HCT116 (cell line): ENCODE measurements around the gene SHISAL2A. TPM values are rescaled to one million over a fixed set of nuclear protein-coding genes. Genes with fewer than 3 reads are reported as not detected.
A peak's percentile ranks its signal among the peaks of the same experiment; 100 is the strongest.

Source experiments
- ATAC-seq: fragments of 200-7000 bp; cut with Tn5 transposase; 2 replicates; pipeline ENCODE4 v1.9.1; 2020; ENCODE audit warnings: mild to moderate bottlenecking, moderate library complexity
- BruUV-seq: library from RNA; stranded (reverse); fragments of 400-500 nt; replicated peaks from 2 replicates; lab custom pipeline; 2021; lab: Mats Ljungman, UMichigan
- CTCF ChIA-PET: fragments of 300-600 bp; sonication (Branson Sonifier 250); formaldehyde crosslinking; loops from one replicate; lab custom pipeline; 2021; ENCODE audit warnings: antibody characterized with exemption; lab: Charles Lee
- POLR2A ChIA-PET: fragments of 300-600, 350-600 bp; sonication (Branson Sonifier 250); formaldehyde crosslinking; loops from one replicate; lab custom pipeline; 2021; ENCODE audit warnings: antibody characterized with exemption; lab: Charles Lee
- RAD21 ChIA-PET, 2 experiments: fragments of 300-600 bp; sonication (Branson Sonifier 250); formaldehyde crosslinking; loops; one replicate each; lab custom pipeline; 2023; ENCODE audit warnings: low total read pairs in 2 of 2; ENCODE audit not compliant: uncharacterized antibody in 2 of 2, unreplicated experiment in 2 of 2, low non-redundant PET in 1 of 2; lab: Charles Lee
- DNase-seq: peaks from one replicate; pipeline ENCODE4 v3.0.0-alpha.2; 2010; ENCODE audit warnings: low read depth, low spot score
- H2AFZ ChIP-seq: fragments of 200-600 bp; shearing (Covaris generic), sonication (generic); 2 replicates; pipeline ENCODE4 v1.6.1; 2017; ENCODE audit warnings: low read depth, mixed run types, mixed read lengths, antibody characterized with exemption, low read length; ENCODE audit not compliant: poor library complexity, severe bottlenecking
- H3K27ac ChIP-seq: 2 replicates; pipeline ENCODE4 v1.5.1; 2012; ENCODE audit warnings: low read depth, low read length
- H3K27me3 ChIP-seq: fragments of 200-600 bp; sonication (generic); 2 replicates; pipeline ENCODE4 v1.6.1; 2016; ENCODE audit warnings: mixed run types, low read length, mixed read lengths; ENCODE audit not compliant: insufficient read depth
- H3K36me3 ChIP-seq, 2 experiments: fragments of 200-500 bp in 1 of 2; fragments of 200-600 bp in 1 of 2; sonication (Bioruptor generic) in 1 of 2; sonication (generic) in 1 of 2; 2 replicates each; pipeline versions ENCODE4 v1.5.1 to v1.6.1; 2014 to 2016; ENCODE audit warnings: low read length in 2 of 2, inconsistent platforms in 1 of 2, mixed read lengths in 1 of 2, mixed run types in 1 of 2; ENCODE audit not compliant: insufficient read depth in 2 of 2, control insufficient read depth in 1 of 2
- H3K4me1 ChIP-seq, 2 experiments: fragments of 200-600 bp in 1 of 2; sonication (generic) in 1 of 2; 2 replicates each; pipeline versions ENCODE4 v1.5.1 to v1.6.1; 2012 to 2017; ENCODE audit warnings: low read length in 2 of 2, inconsistent platforms in 1 of 2, mild to moderate bottlenecking in 1 of 2, mixed read lengths in 1 of 2, mixed run types in 1 of 2, moderate library complexity in 1 of 2; ENCODE audit not compliant: insufficient read depth in 2 of 2, control insufficient read depth in 1 of 2
- H3K4me2 ChIP-seq: fragments of 200-600 bp; sonication (generic); 2 replicates; pipeline ENCODE4 v1.6.1; 2017; ENCODE audit warnings: mixed run types, low read length, mixed read lengths
- H3K4me3 ChIP-seq, 2 experiments: fragments of 200-600 bp in 1 of 2; sonication (generic) in 1 of 2; replicated peaks in 1 of 2; 2 replicates each; pipeline ENCODE4 v1.5.1; 2011 to 2016; ENCODE audit warnings: low read length in 2 of 2, control low read depth in 1 of 2, low read depth in 1 of 2, mild to moderate bottlenecking in 1 of 2, mixed read lengths in 1 of 2, mixed run types in 1 of 2
- H3K79me2 ChIP-seq: fragments of 200-600 bp; sonication (generic); 2 replicates; pipeline ENCODE4 v1.6.1; 2017; ENCODE audit warnings: mild to moderate bottlenecking, mixed run types, low read length, moderate library complexity, mixed read lengths; ENCODE audit not compliant: insufficient read depth
- H3K9ac ChIP-seq: fragments of 200-600 bp; sonication (generic); 2 replicates; pipeline ENCODE4 v1.6.1; 2016; ENCODE audit warnings: low read length, mixed read lengths
- H3K9me2 ChIP-seq: fragments of 200-600 bp; sonication (generic), shearing (Covaris generic); 2 replicates; pipeline ENCODE4 v1.6.1; 2017; ENCODE audit warnings: mixed run types, mild to moderate bottlenecking, moderate library complexity; ENCODE audit not compliant: insufficient read depth
- H3K9me3 ChIP-seq, 2 experiments: fragments of 200-500 bp in 1 of 2; fragments of 200-600 bp in 1 of 2; sonication (Bioruptor generic) in 1 of 2; sonication (generic) in 1 of 2; 2 replicates each; pipeline ENCODE4 v1.6.1; 2014 to 2017; ENCODE audit warnings: low read length in 2 of 2, mixed read lengths in 2 of 2, inconsistent platforms in 1 of 2, low read depth in 1 of 2, mild to moderate bottlenecking in 1 of 2, mixed run types in 1 of 2, moderate library complexity in 1 of 2; ENCODE audit not compliant: control insufficient read depth in 1 of 2, insufficient read depth in 1 of 2
- H4K20me1 ChIP-seq: fragments of 200-600 bp; sonication (generic), shearing (Covaris generic); 2 replicates; pipeline ENCODE4 v1.6.1; 2017; ENCODE audit warnings: mixed run types, mild to moderate bottlenecking, moderate library complexity; ENCODE audit not compliant: insufficient read depth
- EZH2phosphoT487 ChIP-seq: fragments of 200-600 bp; IDR thresholded peaks from 2 replicates; pipeline ENCODE4 v1.6.1; 2018; ENCODE audit warnings: antibody characterized with exemption, borderline replicate concordance
- FOSL1 ChIP-seq: IDR thresholded peaks from 2 replicates; pipeline ENCODE4 v1.6.1; 2012; ENCODE audit warnings: low read depth
- JUND ChIP-seq: IDR thresholded peaks from 2 replicates; pipeline ENCODE4 v1.6.1; 2012
- RAD21 ChIP-seq: IDR thresholded peaks from 2 replicates; pipeline ENCODE4 v1.6.1; 2012; ENCODE audit warnings: low read depth, mild to moderate bottlenecking
- SIN3A ChIP-seq: IDR thresholded peaks from 2 replicates; pipeline ENCODE4 v1.6.1; 2012; ENCODE audit warnings: low read depth
- SP1 ChIP-seq: IDR thresholded peaks from 2 replicates; pipeline ENCODE4 v1.6.1; 2012; ENCODE audit warnings: low read depth
- TCF7L2 ChIP-seq: IDR thresholded peaks from 2 replicates; pipeline ENCODE4 v1.7.0; 2011; ENCODE audit warnings: borderline replicate concordance, inconsistent platforms; ENCODE audit not compliant: insufficient read depth, insufficient read length; ENCODE audit errors: extremely low read depth
- intact Hi-C: fragments of 100-400 bp; cut with micrococcal nuclease; formaldehyde crosslinking; loops from 2 replicates; pipeline ENCODE4 v1.10.0; 2022
- total RNA-seq: library from RNA; stranded (reverse); gene quantifications from one replicate; pipeline ENCODE4 v1.2.1, GENCODE V29; 2021; ENCODE audit not compliant: unreplicated experiment

The SHISAL2A gene
- total RNA-seq, 1 experiment from 2014 or later: not detected

GRCh38 chr1:52673513-52673912 is 40.5 kb downstream of the SHISAL2A start:
- H3K27me3 ChIP-seq: no peaks in the 10 kb centered on the region
- no peaks in the 10 kb centered on the region for H3K9me2 ChIP-seq
- CTCF ChIA-PET: no interaction called here
- no peaks in the 10 kb centered on the region for H3K79me2 ChIP-seq
- POLR2A ChIA-PET: no interaction called here
- H4K20me1 ChIP-seq: no peaks in the 10 kb centered on the region
- peaks cover 8 to 13% of the 10 kb centered on the region in 2 experiments; a peak in 3 of 4 replicates for H3K4me1 ChIP-seq
- no peak overlapping the region for H3K4me2 ChIP-seq
- no peak overlapping the region for H3K4me3 ChIP-seq
- DNase-seq (no peak), ATAC-seq (no peak)
- no peaks in the 10 kb centered on the region for H3K36me3 ChIP-seq
- no peaks in the 10 kb centered on the region for H3K9me3 ChIP-seq
- no peak overlapping the region for H2AFZ ChIP-seq
- no peak for TF ChIP-seq SP1
- TF ChIP-seq SIN3A: no peak
- no TSS peak for BruUV-seq
- no peak overlapping the region for H3K9ac ChIP-seq
- H3K27ac ChIP-seq: no peak overlapping the region
- RAD21 ChIA-PET: no interaction called here
- intact Hi-C loops: no loop called here

GRCh38 chr1:52674497-52675384 is 41.8 kb downstream of the SHISAL2A start:
- peak; percentile 45; the same call in 1 of the 2 replicates for TF ChIP-seq FOSL1
- TF ChIP-seq SP1: peak; percentile 66
- peak; percentile 59 for TF ChIP-seq JUND
- no peak for TF ChIP-seq EZH2phosphoT487
- TF ChIP-seq TCF7L2: no peak
- 0 out of 2 replicates have a peak, but pooled peaks have one; percentile 16 for TF ChIP-seq RAD21
- DNase-seq: no peak
- no peaks in the 10 kb centered on the region for H3K9me2 ChIP-seq
- BruUV-seq: no TSS peak
- no peak overlapping the region for H3K27ac ChIP-seq
- H2AFZ ChIP-seq: no peak overlapping the region
- H4K20me1 ChIP-seq: no peaks in the 10 kb centered on the region
- no peak overlapping the region for H3K9ac ChIP-seq
- ATAC-seq: peak; percentile 85
- ChIA-PET CTCF (no interaction called here), POLR2A (no interaction called here), RAD21 (no interaction called here)
- no peaks in the 10 kb centered on the region for H3K9me3 ChIP-seq
- intact Hi-C loops: no loop called here
- H3K4me1 ChIP-seq: peaks cover 8 to 13% of the 10 kb centered on the region in 2 experiments; a peak in 3 of 4 replicates
- peak overlapping the region; percentile 37 for H3K4me2 ChIP-seq
- no peak overlapping the region for H3K4me3 ChIP-seq
- H3K79me2 ChIP-seq: no peaks in the 10 kb centered on the region
- H3K36me3 ChIP-seq: no peaks in the 10 kb centered on the region
- no peaks in the 10 kb centered on the region for H3K27me3 ChIP-seq
